Chondrocyte (in vitro differentiated cells): ENCODE measurements around the gene TXNDC16. TPM values are rescaled to one million over a fixed set of nuclear protein-coding genes. Genes with fewer than 3 reads are reported as not detected.

ENCODE experiments used
- DNase-seq: peaks from one replicate; pipeline ENCODE4 v3.0.0; 2021; ENCODE audit warnings: mixed read lengths, low spot score
- H3K27ac Mint-ChIP-seq: one replicate; pipeline ENCODE4 v1.8.0; 2021; ENCODE audit warnings: mild to moderate bottlenecking, moderate library complexity, mixed read lengths; ENCODE audit not compliant: unreplicated experiment
- H3K27me3 Mint-ChIP-seq: 2 replicates; pipeline ENCODE4 v1.8.0; 2021; ENCODE audit warnings: low read depth, mixed read lengths
- H3K36me3 Mint-ChIP-seq: 2 replicates; pipeline ENCODE4 v1.8.0; 2021; ENCODE audit warnings: low read depth, mixed read lengths
- H3K4me1 Mint-ChIP-seq: 2 replicates; pipeline ENCODE4 v1.8.0; 2021; ENCODE audit warnings: low read depth, mild to moderate bottlenecking, mixed read lengths
- H3K4me3 Mint-ChIP-seq: one replicate; pipeline ENCODE4 v1.8.0; 2021; ENCODE audit warnings: mild to moderate bottlenecking, moderate library complexity, mixed read lengths; ENCODE audit not compliant: unreplicated experiment
- H3K9me3 Mint-ChIP-seq: 2 replicates; pipeline ENCODE4 v1.8.0; 2021; ENCODE audit warnings: low read depth, mixed read lengths
- total RNA-seq: library from RNA; stranded (reverse); gene quantifications from 3 replicates; pipeline ENCODE4 v1.2.1, GENCODE V29; 2021
- TF ChIP-seq, protein P1 (sequence below): fragments of 200-600 bp; sonication (generic); IDR thresholded peaks from 2 replicates; pipeline ENCODE4 v1.5.0; 2021; ENCODE audit warnings: antibody characterized with exemption, mild to moderate bottlenecking, moderate library complexity

Gene TXNDC16
- total RNA-seq, 1 donor from 2014 or later: 6.4 TPM

GRCh38 chr14:52402812-52403526 lies 149.3 kb downstream of the TXNDC16 start:
- TF ChIP-seq, protein P1, sequence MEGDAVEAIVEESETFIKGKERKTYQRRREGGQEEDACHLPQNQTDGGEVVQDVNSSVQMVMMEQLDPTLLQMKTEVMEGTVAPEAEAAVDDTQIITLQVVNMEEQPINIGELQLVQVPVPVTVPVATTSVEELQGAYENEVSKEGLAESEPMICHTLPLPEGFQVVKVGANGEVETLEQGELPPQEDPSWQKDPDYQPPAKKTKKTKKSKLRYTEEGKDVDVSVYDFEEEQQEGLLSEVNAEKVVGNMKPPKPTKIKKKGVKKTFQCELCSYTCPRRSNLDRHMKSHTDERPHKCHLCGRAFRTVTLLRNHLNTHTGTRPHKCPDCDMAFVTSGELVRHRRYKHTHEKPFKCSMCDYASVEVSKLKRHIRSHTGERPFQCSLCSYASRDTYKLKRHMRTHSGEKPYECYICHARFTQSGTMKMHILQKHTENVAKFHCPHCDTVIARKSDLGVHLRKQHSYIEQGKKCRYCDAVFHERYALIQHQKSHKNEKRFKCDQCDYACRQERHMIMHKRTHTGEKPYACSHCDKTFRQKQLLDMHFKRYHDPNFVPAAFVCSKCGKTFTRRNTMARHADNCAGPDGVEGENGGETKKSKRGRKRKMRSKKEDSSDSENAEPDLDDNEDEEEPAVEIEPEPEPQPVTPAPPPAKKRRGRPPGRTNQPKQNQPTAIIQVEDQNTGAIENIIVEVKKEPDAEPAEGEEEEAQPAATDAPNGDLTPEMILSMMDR: no peak
- DNase-seq: no peak
- H3K27me3 Mint-ChIP-seq: no peaks in the 10 kb centered on the region

DNA sequence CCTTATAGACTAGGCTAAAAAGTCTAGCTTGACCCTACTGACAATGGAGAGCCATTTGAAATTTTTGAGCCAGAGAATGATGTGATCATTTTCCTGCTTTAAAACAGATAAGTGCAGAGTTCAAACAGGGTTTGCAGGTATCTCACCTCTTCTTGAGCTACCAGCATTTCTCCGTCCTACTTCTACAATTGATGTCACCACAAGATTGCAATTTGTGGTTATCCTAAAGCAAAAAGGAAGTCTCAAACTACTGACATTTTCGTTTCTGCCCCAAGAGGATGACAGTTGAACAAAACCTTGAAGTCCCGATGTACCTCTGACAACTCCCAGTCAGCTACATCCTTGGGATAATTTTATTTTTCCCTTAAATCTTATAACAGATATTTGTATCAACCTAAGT lies 151.5 kb downstream of the TXNDC16 start:
- Mint-ChIP-seq H3K4me3 (no peak overlapping the region), H3K36me3 (peaks cover 2% of the 10 kb centered on the region), H3K27me3 (no peaks in the 10 kb centered on the region), H3K27ac (no peak overlapping the region), H3K4me1 (peaks cover 19% of the 10 kb centered on the region), H3K9me3 (peaks cover 7% of the 10 kb centered on the region)
- DNase-seq: no peak
- TF ChIP-seq, protein P1: no peak

More at GRCh38 chr14:52402812-52403526, 149.3 kb downstream of the TXNDC16 start:
- Mint-ChIP-seq H3K4me3 (no peak overlapping the region), H3K27ac (no peak overlapping the region), H3K9me3 (no peaks in the 10 kb centered on the region), H3K36me3 (no peaks in the 10 kb centered on the region), H3K4me1 (peaks cover 19% of the 10 kb centered on the region)

DNA sequence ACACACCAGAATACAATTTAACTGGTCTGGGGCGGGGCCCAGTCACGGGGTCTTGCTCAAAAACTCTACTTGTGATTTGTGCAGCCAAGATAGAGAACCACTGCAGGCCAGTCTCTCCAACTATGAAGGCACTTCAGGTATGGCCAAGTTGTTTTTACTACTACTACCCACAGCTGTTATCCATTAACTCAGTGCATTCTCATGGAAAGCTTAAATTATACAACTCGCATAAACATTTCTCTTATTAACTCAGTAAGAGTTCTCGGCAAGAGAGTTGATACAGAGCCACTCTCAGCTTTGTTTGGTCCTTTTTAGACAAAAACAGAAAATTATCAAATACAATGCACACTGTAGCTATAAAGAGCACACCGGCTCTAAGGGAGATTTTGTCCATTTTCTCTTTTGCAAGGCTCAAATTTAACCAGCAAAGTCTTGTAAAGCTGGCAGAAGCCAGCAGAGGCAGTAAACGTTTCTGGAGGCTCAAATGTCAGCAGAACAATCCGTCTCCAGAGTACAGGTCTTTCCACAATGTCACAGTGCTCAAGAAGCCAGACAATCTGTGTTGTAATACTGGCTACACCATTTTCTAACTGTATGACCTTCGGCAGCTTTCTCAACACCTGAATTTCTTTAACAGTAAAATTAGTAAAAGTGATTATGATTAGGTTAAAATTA lies 152.2 kb downstream of the TXNDC16 start:
- Mint-ChIP-seq H3K27ac (peak overlapping the region; percentile 29), H3K4me1 (peaks cover 19% of the 10 kb centered on the region), H3K27me3 (no peaks in the 10 kb centered on the region), H3K9me3 (peaks cover 7% of the 10 kb centered on the region), H3K36me3 (peaks cover 2% of the 10 kb centered on the region), H3K4me3 (no peak overlapping the region)
- TF ChIP-seq, protein P1: peak; percentile 71
- no peak for DNase-seq

GRCh38 chr14:52399104-52399503 lies 153.2 kb downstream of the TXNDC16 start:
- DNase-seq: no peak
- Mint-ChIP-seq H3K27me3 (no peaks in the 10 kb centered on the region), H3K36me3 (peaks cover 2% of the 10 kb centered on the region), H3K9me3 (peaks cover 7% of the 10 kb centered on the region), H3K4me3 (no peak overlapping the region), H3K27ac (no peak overlapping the region), H3K4me1 (peaks cover 19% of the 10 kb centered on the region)
- TF ChIP-seq, protein P1: no peak

- H3K9me3 Mint-ChIP-seq: peaks cover 7% of the 10 kb centered on the region
- DNase-seq: no peak
- TF ChIP-seq, protein P1: no peak
- H3K27me3 Mint-ChIP-seq: no peaks in the 10 kb centered on the region
- H3K36me3 Mint-ChIP-seq: peaks cover 2% of the 10 kb centered on the region
- no peak overlapping the region for H3K27ac Mint-ChIP-seq
- H3K4me1 Mint-ChIP-seq: peaks cover 19% of the 10 kb centered on the region
- no peak overlapping the region for H3K4me3 Mint-ChIP-seq
Measured at GRCh38 chr14:52397844-52398243, 154.5 kb downstream of the TXNDC16 start.
